ENCODE results near the gene CREB5.

The CREB5 gene

GRCh38 chr7:28580665-28581064 is 168.3 kb downstream of the CREB5 start:
- DNase-seq (ENCODE audit: low spot score): no peak
- no peak for TF ChIP-seq CTCF (IDR thresholded peaks at IDR 0.05; ENCODE audit: borderline replicate concordance, control extremely low read depth, extremely low read depth, insufficient read depth, missing control alignments)
- in situ Hi-C loops (cut with MboI; ENCODE audit: low sequenced_read_pairs, unreplicated experiment): no loop called here

DNA sequence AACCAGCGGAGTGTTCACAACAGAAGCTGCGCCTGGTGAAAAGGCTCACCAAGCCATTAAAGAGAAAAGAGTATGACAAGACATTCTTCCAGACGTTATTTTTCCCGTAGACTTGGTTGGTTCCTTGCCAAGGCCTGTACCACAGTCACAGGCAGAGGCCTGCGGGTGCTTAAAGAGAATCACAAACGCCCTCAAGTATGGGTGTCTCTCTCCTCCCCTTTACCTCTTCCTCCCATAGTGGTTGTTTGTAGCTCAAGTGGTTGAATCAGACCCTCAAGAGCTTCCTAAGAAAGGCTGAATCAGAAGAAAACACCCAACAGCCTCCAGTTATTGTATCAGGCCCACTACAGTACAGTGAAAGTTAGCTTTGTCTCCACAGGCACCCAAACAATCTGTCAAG is 169.0 kb downstream of the CREB5 start:
- in situ Hi-C loops (cut with MboI; ENCODE audit: low sequenced_read_pairs, unreplicated experiment): no loop called here
- TF ChIP-seq CTCF (IDR thresholded peaks at IDR 0.05; ENCODE audit: borderline replicate concordance, control extremely low read depth, extremely low read depth, insufficient read depth, missing control alignments): no peak
- DNase-seq (ENCODE audit: low spot score): no peak

DNA sequence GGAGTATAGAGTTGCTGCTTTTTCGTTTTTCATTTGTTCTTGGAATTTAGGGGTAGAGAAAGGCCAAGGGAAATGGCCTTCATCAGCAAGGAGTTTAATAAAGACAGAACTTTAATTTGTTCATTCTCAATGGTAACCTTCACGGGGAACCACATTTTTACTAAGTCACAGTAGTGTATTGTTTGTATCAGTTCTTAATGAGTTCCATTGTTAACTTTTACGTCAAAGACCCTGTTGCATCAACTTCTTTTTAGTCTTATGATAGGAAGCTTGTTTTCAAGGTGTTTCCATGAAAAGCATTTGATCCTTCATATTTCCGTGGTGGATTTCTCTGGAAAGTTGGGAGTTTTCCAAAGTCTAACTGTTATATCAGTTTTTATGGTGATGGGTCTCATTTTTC is 169.9 kb downstream of the CREB5 start:
- DNase-seq (ENCODE audit: low spot score): no peak
- TF ChIP-seq CTCF (IDR thresholded peaks at IDR 0.05; ENCODE audit: borderline replicate concordance, control extremely low read depth, extremely low read depth, insufficient read depth, missing control alignments): no peak
- in situ Hi-C loops (cut with MboI; ENCODE audit: low sequenced_read_pairs, unreplicated experiment): no loop called here

- in situ Hi-C loops (cut with MboI; ENCODE audit: low sequenced_read_pairs, unreplicated experiment): no loop called here
- TF ChIP-seq CTCF (IDR thresholded peaks at IDR 0.05; ENCODE audit: borderline replicate concordance, control extremely low read depth, extremely low read depth, insufficient read depth, missing control alignments): no peak
- DNase-seq (ENCODE audit: low spot score): no peak
Measured at GRCh38 chr7:28584235-28584634, 171.9 kb downstream of the CREB5 start.

DNA sequence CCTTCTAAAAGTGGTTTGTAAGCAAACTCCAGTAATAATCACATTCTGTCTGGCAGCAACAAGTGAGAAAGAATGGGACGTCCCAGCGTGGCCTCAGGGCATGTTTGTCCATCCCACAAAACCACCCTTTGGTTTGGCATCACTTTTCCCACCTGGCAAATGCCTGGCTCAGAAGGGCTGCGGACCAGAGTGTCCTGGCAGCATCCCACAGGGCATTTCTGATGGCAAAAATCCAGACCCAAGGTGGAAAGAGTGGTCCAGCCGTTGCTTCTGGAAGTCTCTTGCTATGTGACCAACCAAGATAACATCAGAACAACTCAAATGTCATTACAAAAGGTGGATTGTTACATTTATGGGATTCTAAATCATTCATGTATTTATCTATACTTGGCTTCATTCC is 174.4 kb downstream of the CREB5 start:
- no peak for TF ChIP-seq CTCF (IDR thresholded peaks at IDR 0.05; ENCODE audit: borderline replicate concordance, control extremely low read depth, extremely low read depth, insufficient read depth, missing control alignments)
- no peak for DNase-seq (ENCODE audit: low spot score)
- in situ Hi-C loops (cut with MboI; ENCODE audit: low sequenced_read_pairs, unreplicated experiment): no loop called here

DNA sequence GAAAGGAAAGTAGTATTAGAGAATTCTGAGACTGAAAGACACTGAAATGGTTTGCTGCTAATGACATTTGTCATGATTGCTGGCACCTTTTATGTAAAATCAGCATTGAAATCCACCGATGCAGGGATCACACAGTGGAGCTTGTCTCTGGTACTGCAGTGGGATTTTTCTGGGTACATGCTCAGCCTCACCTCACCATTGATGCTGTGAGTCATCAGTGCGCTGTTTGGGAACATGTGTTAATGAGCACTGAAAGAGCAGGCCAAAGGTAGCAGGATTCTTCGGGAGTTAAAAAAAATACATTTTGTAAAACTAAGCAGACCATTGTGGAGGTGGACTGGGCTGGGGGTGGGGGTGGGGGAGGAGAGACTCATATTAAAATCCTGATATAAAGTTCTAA is 174.9 kb downstream of the CREB5 start:
- no peak for TF ChIP-seq CTCF (IDR thresholded peaks at IDR 0.05; ENCODE audit: borderline replicate concordance, control extremely low read depth, extremely low read depth, insufficient read depth, missing control alignments)
- in situ Hi-C loops (cut with MboI; ENCODE audit: low sequenced_read_pairs, unreplicated experiment): no loop called here
- DNase-seq (ENCODE audit: low spot score): no peak

GRCh38 chr7:28588602-28589001 is 176.3 kb downstream of the CREB5 start:
- no peak for TF ChIP-seq CTCF (IDR thresholded peaks at IDR 0.05; ENCODE audit: borderline replicate concordance, control extremely low read depth, extremely low read depth, insufficient read depth, missing control alignments)
- DNase-seq (ENCODE audit: low spot score): no peak
- in situ Hi-C loops (cut with MboI; ENCODE audit: low sequenced_read_pairs, unreplicated experiment): no loop called here
